ENCODE results near the gene COG7. TPM values are rescaled to one million over a fixed set of nuclear protein-coding genes. Genes with fewer than 3 reads are reported as not detected.

COG7 gene
- polyA plus RNA-seq, 1 donor (not counting 4 experiments of a cell fraction or from before 2014, with no cell fraction given), result 14.7 TPM

DNA sequence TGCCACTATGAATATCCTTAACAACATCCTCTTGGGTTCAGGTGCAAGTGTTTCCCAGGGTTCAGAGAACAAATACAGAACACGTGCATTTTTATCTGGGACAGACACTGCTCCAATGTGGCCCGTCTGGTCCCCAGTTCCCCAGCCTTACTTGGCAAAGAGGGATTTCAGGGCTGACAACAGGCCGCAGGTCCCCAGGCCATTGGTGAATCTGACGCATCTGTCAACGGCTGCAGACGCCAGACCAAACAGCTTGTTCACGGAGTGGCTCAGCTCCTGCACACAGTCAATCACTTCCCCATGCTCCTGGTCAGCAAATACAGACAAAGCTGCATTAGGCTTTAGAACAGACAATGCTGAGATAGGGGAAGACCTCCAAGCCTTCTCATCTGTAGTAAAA is 36.2 kb downstream of the COG7 start:
- H4K20me1 ChIP-seq (ENCODE audit: control insufficient read depth, extremely low read depth, insufficient read depth, low read length), result no peaks in the 10 kb centered on the region
- H3K9ac ChIP-seq (ENCODE audit: control insufficient read depth, extremely low read depth, insufficient read depth, low read length), result no peak overlapping the region
- H3K4me2 ChIP-seq (ENCODE audit: control insufficient read depth, extremely low read depth, insufficient read depth, low read depth, low read length), result no peak overlapping the region
- TF ChIP-seq, protein P1, sequence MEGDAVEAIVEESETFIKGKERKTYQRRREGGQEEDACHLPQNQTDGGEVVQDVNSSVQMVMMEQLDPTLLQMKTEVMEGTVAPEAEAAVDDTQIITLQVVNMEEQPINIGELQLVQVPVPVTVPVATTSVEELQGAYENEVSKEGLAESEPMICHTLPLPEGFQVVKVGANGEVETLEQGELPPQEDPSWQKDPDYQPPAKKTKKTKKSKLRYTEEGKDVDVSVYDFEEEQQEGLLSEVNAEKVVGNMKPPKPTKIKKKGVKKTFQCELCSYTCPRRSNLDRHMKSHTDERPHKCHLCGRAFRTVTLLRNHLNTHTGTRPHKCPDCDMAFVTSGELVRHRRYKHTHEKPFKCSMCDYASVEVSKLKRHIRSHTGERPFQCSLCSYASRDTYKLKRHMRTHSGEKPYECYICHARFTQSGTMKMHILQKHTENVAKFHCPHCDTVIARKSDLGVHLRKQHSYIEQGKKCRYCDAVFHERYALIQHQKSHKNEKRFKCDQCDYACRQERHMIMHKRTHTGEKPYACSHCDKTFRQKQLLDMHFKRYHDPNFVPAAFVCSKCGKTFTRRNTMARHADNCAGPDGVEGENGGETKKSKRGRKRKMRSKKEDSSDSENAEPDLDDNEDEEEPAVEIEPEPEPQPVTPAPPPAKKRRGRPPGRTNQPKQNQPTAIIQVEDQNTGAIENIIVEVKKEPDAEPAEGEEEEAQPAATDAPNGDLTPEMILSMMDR (optimal IDR thresholded peaks at IDR 0.05 in 1 of 3, IDR thresholded peaks at IDR 0.05 in 1 of 3, conservative IDR thresholded peaks at IDR 0.05 in 1 of 3; ENCODE audit: extremely low read depth in 1 of 3, insufficient read depth in 2 of 3, low read length in 3 of 3), result no peak
- TF ChIP-seq EZH2 (IDR thresholded peaks at IDR 0.05; ENCODE audit: low read length), result no peak
- H3K9me1 ChIP-seq (ENCODE audit: control insufficient read depth, extremely low read depth, insufficient read depth, low read length), result no peaks in the 10 kb centered on the region
- DNase-seq (ENCODE audit: low read depth, low spot score), result no peak
- no peaks in the 10 kb centered on the region for H3K4me1 ChIP-seq (ENCODE audit: control insufficient read depth, extremely low read depth, insufficient read depth, low read length)
- dilution Hi-C loops (cut with MboI; ENCODE audit: extremely low pct_ligation_motif_present, low sequenced_read_pairs), result no loop called here
- no peaks in the 10 kb centered on the region for H3K9me3 ChIP-seq (ENCODE audit: control insufficient read depth, low read depth, low read length)
- H3K27me3 ChIP-seq (ENCODE audit: control insufficient read depth, extremely low read depth, insufficient read depth, low read length), result no peaks in the 10 kb centered on the region
- FAIRE-seq, result no peak
- no peaks in the 10 kb centered on the region for H3K79me2 ChIP-seq (ENCODE audit: control insufficient read depth, insufficient read depth, low read length)
- peaks cover 12 to 13% of the 10 kb centered on the region in 2 experiments for H3K36me3 ChIP-seq (ENCODE audit: control insufficient read depth in 2 of 2, extremely low read depth in 1 of 2, insufficient read depth in 2 of 2, low read length in 2 of 2)
- no peak overlapping the region for H2AFZ ChIP-seq (ENCODE audit: control insufficient read depth, low read length)
- H3K4me3 ChIP-seq (ENCODE audit: control insufficient read depth in 2 of 3, extremely low read depth in 1 of 3, insufficient read depth in 2 of 3, low read depth in 1 of 3, low read length in 3 of 3), result no peak overlapping the region
- no peak overlapping the region for H3K27ac ChIP-seq (ENCODE audit: control insufficient read depth, insufficient read depth, low read length)

DNA sequence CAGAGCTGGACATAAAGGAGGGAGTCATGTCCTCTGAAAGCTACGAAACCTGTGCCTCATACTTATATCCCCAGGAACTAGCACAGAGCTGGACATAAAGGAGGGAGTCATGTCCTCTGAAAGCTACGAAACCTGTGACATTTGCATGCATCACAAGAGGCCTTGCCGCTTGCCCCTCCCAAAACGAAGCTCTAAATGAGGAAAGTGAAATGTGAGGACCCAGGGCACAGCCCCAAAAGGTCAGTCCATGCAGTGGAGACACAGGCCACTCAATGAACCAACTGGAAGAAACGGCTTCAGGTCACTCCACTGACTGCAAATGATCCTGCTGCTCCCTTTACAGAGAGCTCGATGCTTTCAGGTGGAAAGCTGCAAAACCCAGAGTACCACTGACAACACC is 38.3 kb downstream of the COG7 start:
- dilution Hi-C loops (cut with MboI; ENCODE audit: extremely low pct_ligation_motif_present, low sequenced_read_pairs), result no loop called here
- H3K9ac ChIP-seq (ENCODE audit: control insufficient read depth, extremely low read depth, insufficient read depth, low read length), result no peak overlapping the region
- H3K9me1 ChIP-seq (ENCODE audit: control insufficient read depth, extremely low read depth, insufficient read depth, low read length), result no peaks in the 10 kb centered on the region
- H3K9me3 ChIP-seq (ENCODE audit: control insufficient read depth, low read depth, low read length), result no peaks in the 10 kb centered on the region
- H3K4me2 ChIP-seq (ENCODE audit: control insufficient read depth, extremely low read depth, insufficient read depth, low read depth, low read length), result no peak overlapping the region
- H3K36me3 ChIP-seq (ENCODE audit: control insufficient read depth in 2 of 2, extremely low read depth in 1 of 2, insufficient read depth in 2 of 2, low read length in 2 of 2), result peaks cover 12 to 17% of the 10 kb centered on the region in 2 experiments
- H2AFZ ChIP-seq (ENCODE audit: control insufficient read depth, low read length), result no peak overlapping the region
- no peaks in the 10 kb centered on the region for H3K27me3 ChIP-seq (ENCODE audit: control insufficient read depth, extremely low read depth, insufficient read depth, low read length)
- no peaks in the 10 kb centered on the region for H3K79me2 ChIP-seq (ENCODE audit: control insufficient read depth, insufficient read depth, low read length)
- no peak overlapping the region for H3K4me3 ChIP-seq (ENCODE audit: control insufficient read depth in 2 of 3, extremely low read depth in 1 of 3, insufficient read depth in 2 of 3, low read depth in 1 of 3, low read length in 3 of 3)
- H3K27ac ChIP-seq (ENCODE audit: control insufficient read depth, insufficient read depth, low read length), result no peak overlapping the region
- FAIRE-seq (no peak), DNase-seq (ENCODE audit: low read depth, low spot score) (no peak)
- H4K20me1 ChIP-seq (ENCODE audit: control insufficient read depth, extremely low read depth, insufficient read depth, low read length), result no peaks in the 10 kb centered on the region
- no peaks in the 10 kb centered on the region for H3K4me1 ChIP-seq (ENCODE audit: control insufficient read depth, extremely low read depth, insufficient read depth, low read length)
- TF ChIP-seq, protein P1 (optimal IDR thresholded peaks at IDR 0.05 in 1 of 3, IDR thresholded peaks at IDR 0.05 in 1 of 3, conservative IDR thresholded peaks at IDR 0.05 in 1 of 3; ENCODE audit: extremely low read depth in 1 of 3, insufficient read depth in 2 of 3, low read length in 3 of 3), result no peak
- no peak for TF ChIP-seq EZH2 (IDR thresholded peaks at IDR 0.05; ENCODE audit: low read length)

All from keratinocyte (primary cell).